ENCODE results near the gene LARGE1. TPM values are rescaled to one million over a fixed set of nuclear protein-coding genes. Genes with fewer than 3 reads are reported as not detected.

LARGE1 gene
- polyA plus RNA-seq, 1 donor = 17.8 TPM

- H3K27me3 ChIP-seq (ENCODE audit: control insufficient read depth, insufficient read depth, low read length) = no peaks in the 10 kb centered on the region
- peaks cover 11% of the 10 kb centered on the region for H3K4me1 ChIP-seq (ENCODE audit: control insufficient read depth, insufficient read depth, low read length)
- H3K4me3 ChIP-seq (ENCODE audit: low read length) = no peak overlapping the region
- H3K9me3 ChIP-seq (ENCODE audit: control insufficient read depth, low read depth, low read length) = no peaks in the 10 kb centered on the region
- no peak overlapping the region for H3K27ac ChIP-seq (ENCODE audit: low read length)
- no peak for DNase-seq
- no CpG with 5 or more reads among the region's 7 CpGs for WGBS (ENCODE audit: insufficient coverage, low lambda C conversion rate)
- H3K36me3 ChIP-seq (ENCODE audit: control insufficient read depth, insufficient read depth, low read length) = no peaks in the 10 kb centered on the region
These were observed 354.7 kb downstream of the LARGE1 start for GRCh38 chr22:33565580-33565995.

- no CpG with 5 or more reads among the region's 6 CpGs for WGBS (ENCODE audit: insufficient coverage, low lambda C conversion rate)
- DNase-seq = no peak
- H3K9me3 ChIP-seq (ENCODE audit: control insufficient read depth, low read depth, low read length) = no peaks in the 10 kb centered on the region
- H3K36me3 ChIP-seq (ENCODE audit: control insufficient read depth, insufficient read depth, low read length) = no peaks in the 10 kb centered on the region
- H3K4me1 ChIP-seq (ENCODE audit: control insufficient read depth, insufficient read depth, low read length) = peaks cover 15% of the 10 kb centered on the region
- H3K27me3 ChIP-seq (ENCODE audit: control insufficient read depth, insufficient read depth, low read length) = no peaks in the 10 kb centered on the region
- no peak overlapping the region for H3K4me3 ChIP-seq (ENCODE audit: low read length)
- H3K27ac ChIP-seq (ENCODE audit: low read length) = no peak overlapping the region
These were observed 355.6 kb downstream of the LARGE1 start for GRCh38 chr22:33564683-33565082.

- Histone ChIP-seq H3K36me3 (ENCODE audit: control insufficient read depth, insufficient read depth, low read length) (no peaks in the 10 kb centered on the region), H3K9me3 (ENCODE audit: control insufficient read depth, low read depth, low read length) (no peaks in the 10 kb centered on the region), H3K27ac (ENCODE audit: low read length) (peak overlapping the region; percentile 25), H3K27me3 (ENCODE audit: control insufficient read depth, insufficient read depth, low read length) (no peaks in the 10 kb centered on the region), H3K4me3 (ENCODE audit: low read length) (no peak overlapping the region), H3K4me1 (ENCODE audit: control insufficient read depth, insufficient read depth, low read length) (peaks cover 15% of the 10 kb centered on the region)
- 14% methylated on average over 4 of the region's 14 CpGs for WGBS (ENCODE audit: insufficient coverage, low lambda C conversion rate)
- DNase-seq = peak in 1 of 2 donors; percentile 75
These were observed 356.9 kb downstream of the LARGE1 start for GRCh38 chr22:33563220-33563964.

- Histone ChIP-seq H3K27me3 (ENCODE audit: control insufficient read depth, insufficient read depth, low read length) (no peaks in the 10 kb centered on the region), H3K36me3 (ENCODE audit: control insufficient read depth, insufficient read depth, low read length) (no peaks in the 10 kb centered on the region), H3K4me3 (ENCODE audit: low read length) (no peak overlapping the region), H3K9me3 (ENCODE audit: control insufficient read depth, low read depth, low read length) (no peaks in the 10 kb centered on the region), H3K27ac (ENCODE audit: low read length) (no peak overlapping the region), H3K4me1 (ENCODE audit: control insufficient read depth, insufficient read depth, low read length) (peaks cover 15% of the 10 kb centered on the region)
- 100% methylated on average over 1 of the region's 6 CpGs for WGBS (ENCODE audit: insufficient coverage, low lambda C conversion rate)
- DNase-seq = no peak
These were observed 357.8 kb downstream of the LARGE1 start for GRCh38 chr22:33562501-33562900.

- Histone ChIP-seq H3K27me3 (ENCODE audit: control insufficient read depth, insufficient read depth, low read length) (no peaks in the 10 kb centered on the region), H3K36me3 (ENCODE audit: control insufficient read depth, insufficient read depth, low read length) (no peaks in the 10 kb centered on the region), H3K4me3 (ENCODE audit: low read length) (no peak overlapping the region), H3K4me1 (ENCODE audit: control insufficient read depth, insufficient read depth, low read length) (peaks cover 20% of the 10 kb centered on the region), H3K9me3 (ENCODE audit: control insufficient read depth, low read depth, low read length) (no peaks in the 10 kb centered on the region), H3K27ac (ENCODE audit: low read length) (no peak overlapping the region)
- WGBS (ENCODE audit: insufficient coverage, low lambda C conversion rate) = no CpG with 5 or more reads among the region's 9 CpGs
- no peak for DNase-seq
These were observed 359.0 kb downstream of the LARGE1 start for GRCh38 chr22:33561149-33561807.

GRCh38 chr22:33557836-33558235 lies 362.4 kb downstream of the LARGE1 start:
- Histone ChIP-seq H3K4me3 (ENCODE audit: low read length) (no peak overlapping the region), H3K27ac (ENCODE audit: low read length) (no peak overlapping the region), H3K9me3 (ENCODE audit: control insufficient read depth, low read depth, low read length) (no peaks in the 10 kb centered on the region), H3K27me3 (ENCODE audit: control insufficient read depth, insufficient read depth, low read length) (no peaks in the 10 kb centered on the region), H3K36me3 (ENCODE audit: control insufficient read depth, insufficient read depth, low read length) (no peaks in the 10 kb centered on the region), H3K4me1 (ENCODE audit: control insufficient read depth, insufficient read depth, low read length) (peaks cover 15% of the 10 kb centered on the region)
- WGBS (ENCODE audit: insufficient coverage, low lambda C conversion rate) = 100% methylated on average over 1 of the region's 7 CpGs
- no peak for DNase-seq

- H3K4me1 ChIP-seq (ENCODE audit: control insufficient read depth, insufficient read depth, low read length) = peaks cover 11% of the 10 kb centered on the region
- peak in 1 of 2 donors; percentile 59 for DNase-seq
- no peaks in the 10 kb centered on the region for H3K27me3 ChIP-seq (ENCODE audit: control insufficient read depth, insufficient read depth, low read length)
- no CpG with 5 or more reads among the region's 5 CpGs for WGBS (ENCODE audit: insufficient coverage, low lambda C conversion rate)
- H3K36me3 ChIP-seq (ENCODE audit: control insufficient read depth, insufficient read depth, low read length) = no peaks in the 10 kb centered on the region
- H3K4me3 ChIP-seq (ENCODE audit: low read length) = no peak overlapping the region
- H3K27ac ChIP-seq (ENCODE audit: low read length) = peak overlapping the region; percentile 14
- no peaks in the 10 kb centered on the region for H3K9me3 ChIP-seq (ENCODE audit: control insufficient read depth, low read depth, low read length)
These were observed 364.3 kb downstream of the LARGE1 start for GRCh38 chr22:33555814-33556522.

GRCh38 chr22:33553493-33553892 lies 366.8 kb downstream of the LARGE1 start:
- H3K27me3 ChIP-seq (ENCODE audit: control insufficient read depth, insufficient read depth, low read length) = no peaks in the 10 kb centered on the region
- no CpG with 5 or more reads among the region's 5 CpGs for WGBS (ENCODE audit: insufficient coverage, low lambda C conversion rate)
- H3K36me3 ChIP-seq (ENCODE audit: control insufficient read depth, insufficient read depth, low read length) = no peaks in the 10 kb centered on the region
- H3K9me3 ChIP-seq (ENCODE audit: control insufficient read depth, low read depth, low read length) = no peaks in the 10 kb centered on the region
- H3K27ac ChIP-seq (ENCODE audit: low read length) = no peak overlapping the region
- H3K4me3 ChIP-seq (ENCODE audit: low read length) = no peak overlapping the region
- DNase-seq = no peak
- peaks cover 5% of the 10 kb centered on the region for H3K4me1 ChIP-seq (ENCODE audit: control insufficient read depth, insufficient read depth, low read length)

GRCh38 chr22:33544707-33545106 lies 375.6 kb downstream of the LARGE1 start:
- Histone ChIP-seq H3K4me1 (ENCODE audit: control insufficient read depth, insufficient read depth, low read length) (peaks cover 16% of the 10 kb centered on the region), H3K9me3 (ENCODE audit: control insufficient read depth, low read depth, low read length) (no peaks in the 10 kb centered on the region), H3K27ac (ENCODE audit: low read length) (no peak overlapping the region), H3K4me3 (ENCODE audit: low read length) (no peak overlapping the region), H3K27me3 (ENCODE audit: control insufficient read depth, insufficient read depth, low read length) (no peaks in the 10 kb centered on the region), H3K36me3 (ENCODE audit: control insufficient read depth, insufficient read depth, low read length) (no peaks in the 10 kb centered on the region)
- WGBS (ENCODE audit: insufficient coverage, low lambda C conversion rate) = no CpG with 5 or more reads among the region's 4 CpGs
- DNase-seq = no peak

GRCh38 chr22:33542722-33543121 lies 377.6 kb downstream of the LARGE1 start:
- no peak overlapping the region for H3K27ac ChIP-seq (ENCODE audit: low read length)
- H3K4me3 ChIP-seq (ENCODE audit: low read length) = no peak overlapping the region
- peaks cover 27% of the 10 kb centered on the region for H3K4me1 ChIP-seq (ENCODE audit: control insufficient read depth, insufficient read depth, low read length)
- no peaks in the 10 kb centered on the region for H3K27me3 ChIP-seq (ENCODE audit: control insufficient read depth, insufficient read depth, low read length)
- DNase-seq = peak; percentile 16 to 34
- 100% methylated on average over 2 of the region's 4 CpGs for WGBS (ENCODE audit: insufficient coverage, low lambda C conversion rate)
- H3K36me3 ChIP-seq (ENCODE audit: control insufficient read depth, insufficient read depth, low read length) = no peaks in the 10 kb centered on the region
- no peaks in the 10 kb centered on the region for H3K9me3 ChIP-seq (ENCODE audit: control insufficient read depth, low read depth, low read length)
